IPS-NIHi11 (cell line): ENCODE measurements around the gene LAMA3.
A peak's percentile ranks its signal among the peaks of the same experiment; 100 is the strongest.

Source experiments
- DNase-seq: peaks from one replicate; pipeline ENCODE4 v3.0.0; 2012; ENCODE audit warnings: mixed read lengths, low spot score

The LAMA3 gene

DNA sequence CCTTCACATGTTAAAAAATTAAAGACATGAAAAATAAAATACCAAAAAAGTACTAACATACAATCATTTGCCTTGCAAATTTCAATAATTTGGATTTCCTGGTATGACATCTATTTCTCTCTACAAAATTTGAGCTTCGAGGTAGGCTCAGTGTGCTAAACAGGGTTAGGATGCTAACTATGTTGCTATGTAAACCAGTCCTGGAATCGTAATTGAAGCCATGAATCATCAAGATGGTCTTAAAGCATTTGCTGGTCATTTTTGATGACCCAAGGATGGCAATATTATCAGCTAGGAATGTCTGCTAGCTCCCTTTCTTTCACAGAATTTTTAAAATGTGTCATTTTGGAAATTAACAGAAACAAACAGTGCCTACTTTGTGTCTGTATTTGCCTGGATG lies 217.4 kb downstream of the LAMA3 start:
- DNase-seq = no peak

DNA sequence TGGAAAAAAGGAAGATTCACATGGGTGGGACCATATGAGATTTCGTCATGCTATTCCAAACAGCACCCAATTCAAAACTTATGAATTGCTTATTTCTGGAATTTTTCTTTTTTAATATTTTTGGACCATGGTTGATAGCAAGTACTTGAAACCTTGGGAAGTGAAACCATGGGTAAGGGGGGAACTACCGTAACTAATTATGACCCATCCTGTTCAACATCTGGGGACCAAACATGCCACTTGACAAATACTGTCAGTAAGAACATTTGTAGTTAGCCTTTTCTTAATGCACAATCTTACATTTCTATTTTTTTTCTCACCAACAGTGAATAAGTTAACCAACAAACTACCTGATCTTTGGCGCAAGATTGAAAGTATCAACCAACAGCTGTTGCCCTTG lies 219.6 kb downstream of the LAMA3 start:
- no peak for DNase-seq

DNA sequence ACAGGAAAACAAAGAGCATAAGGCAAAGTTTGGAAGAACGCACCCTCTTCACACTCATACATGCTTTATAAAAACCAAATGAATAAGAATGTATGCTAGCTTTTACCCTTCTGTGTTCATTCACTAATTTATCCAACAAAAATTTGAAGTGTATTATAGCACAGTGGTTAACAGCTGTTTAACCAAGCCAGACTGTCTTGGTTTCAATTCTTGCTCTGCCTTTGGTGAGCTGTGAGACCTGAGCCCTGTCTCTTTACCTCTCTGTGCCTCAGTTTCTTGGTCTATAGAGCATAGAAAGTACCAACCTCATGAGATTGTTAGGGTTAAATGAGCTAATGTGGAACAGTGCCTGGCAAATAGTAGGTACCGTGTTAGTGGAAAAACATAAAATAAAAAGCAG lies 220.8 kb downstream of the LAMA3 start:
- no peak for DNase-seq

- no peak for DNase-seq
Observed at GRCh38 chr18:23912356-23912755, 223.1 kb downstream of the LAMA3 start.

GRCh38 chr18:23916338-23916737 lies 227.1 kb downstream of the LAMA3 start:
- no peak for DNase-seq

- DNase-seq = peak; percentile 76
Observed at GRCh38 chr18:23918395-23919032, 229.3 kb downstream of the LAMA3 start.

- DNase-seq = no peak
Observed at GRCh38 chr18:23920054-23920453, 230.8 kb downstream of the LAMA3 start.

- DNase-seq = peak; percentile 62
Observed at GRCh38 chr18:23921716-23922285, 232.5 kb downstream of the LAMA3 start.

DNA sequence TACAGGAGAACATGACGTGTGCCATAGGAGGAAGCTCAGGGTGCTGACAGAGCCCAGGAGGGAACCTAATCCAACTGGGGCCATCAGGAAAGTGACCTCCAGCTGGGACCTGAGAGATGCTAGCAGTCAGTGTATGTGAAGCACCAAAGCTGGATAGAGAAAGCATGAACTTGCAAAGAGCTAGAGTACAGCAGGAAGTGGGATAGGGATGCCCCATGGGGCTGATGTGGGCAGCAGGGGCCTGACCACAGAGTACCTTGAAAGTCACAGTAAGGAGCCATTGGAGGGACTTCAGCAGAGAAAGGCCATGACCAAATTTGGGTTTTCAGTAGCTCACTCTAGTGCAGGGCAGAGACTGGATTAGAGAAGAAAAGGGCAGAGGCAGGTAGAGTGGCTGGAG lies 233.7 kb downstream of the LAMA3 start:
- DNase-seq = no peak

- no peak for DNase-seq
Observed at GRCh38 chr18:23924813-23925212, 235.6 kb downstream of the LAMA3 start.

GRCh38 chr18:23926571-23926970 lies 237.3 kb downstream of the LAMA3 start:
- DNase-seq = no peak

DNA sequence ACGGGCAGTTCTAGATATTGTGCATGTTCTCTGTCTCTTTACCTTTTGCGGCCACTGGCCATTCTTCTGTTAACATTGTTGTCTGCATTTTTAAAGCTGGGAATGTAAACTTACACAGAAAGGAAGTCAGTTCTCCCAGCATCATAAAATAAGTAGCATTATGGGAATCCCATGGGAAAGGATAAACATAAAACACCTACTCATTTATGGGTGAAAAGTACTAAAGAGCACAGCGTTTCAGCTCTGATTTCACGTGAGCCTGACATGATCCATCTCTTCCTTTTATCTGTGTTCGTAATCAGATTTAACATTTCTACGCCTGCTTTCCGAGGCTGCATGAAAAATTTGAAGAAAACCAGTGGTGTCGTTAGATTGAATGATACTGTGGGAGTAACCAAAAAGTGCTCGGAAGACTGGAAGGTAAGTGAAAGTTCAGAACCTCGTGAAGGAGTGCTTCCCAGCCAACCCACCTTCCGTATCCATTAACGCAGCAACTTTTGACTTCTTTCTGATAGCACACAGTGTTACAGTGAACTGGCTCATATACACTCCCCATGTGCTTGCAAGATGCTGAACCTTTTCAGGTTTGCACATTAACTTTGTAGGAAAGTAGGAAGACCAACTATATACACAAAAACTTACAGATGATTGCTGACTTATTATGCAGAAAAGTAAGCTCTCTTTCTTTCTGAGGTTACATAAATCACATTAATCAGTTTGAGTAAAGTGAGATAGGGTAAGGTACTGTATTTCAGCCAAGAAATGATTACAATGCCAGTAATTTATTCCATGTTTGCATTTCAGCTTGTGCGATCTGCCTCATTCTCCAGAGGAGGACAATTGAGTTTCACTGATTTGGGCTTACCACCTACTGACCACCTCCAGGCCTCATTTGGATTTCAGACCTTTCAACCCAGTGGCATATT lies 238.8 kb downstream of the LAMA3 start:
- no peak for DNase-seq

DNA sequence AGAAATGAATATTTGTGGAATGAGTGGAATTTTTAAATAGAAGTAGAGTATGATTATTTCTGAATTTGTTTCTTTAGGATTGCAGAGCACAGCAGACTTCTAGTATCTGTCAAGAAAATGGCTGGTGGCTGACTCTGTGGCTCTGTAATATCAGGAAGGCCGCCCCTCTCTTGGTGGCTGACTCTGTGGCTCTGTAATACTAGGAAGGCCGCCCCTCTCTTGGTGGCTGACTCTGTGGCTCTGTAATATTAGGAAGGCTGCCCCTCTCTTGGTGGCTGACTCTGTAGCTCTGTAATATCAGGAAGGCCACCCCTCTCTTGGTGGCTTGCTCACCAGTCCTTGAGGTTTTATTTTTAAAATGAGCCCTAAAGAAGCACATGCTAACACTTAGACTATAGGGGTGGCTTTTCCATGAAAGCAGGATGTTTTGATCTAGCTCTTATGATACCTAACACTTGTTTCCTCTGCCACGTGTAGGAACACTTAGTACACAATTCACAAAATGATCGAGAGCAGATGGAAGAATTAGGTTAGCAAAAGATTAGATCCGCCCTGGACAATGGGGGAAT lies 240.2 kb downstream of the LAMA3 start:
- DNase-seq = no peak

DNA sequence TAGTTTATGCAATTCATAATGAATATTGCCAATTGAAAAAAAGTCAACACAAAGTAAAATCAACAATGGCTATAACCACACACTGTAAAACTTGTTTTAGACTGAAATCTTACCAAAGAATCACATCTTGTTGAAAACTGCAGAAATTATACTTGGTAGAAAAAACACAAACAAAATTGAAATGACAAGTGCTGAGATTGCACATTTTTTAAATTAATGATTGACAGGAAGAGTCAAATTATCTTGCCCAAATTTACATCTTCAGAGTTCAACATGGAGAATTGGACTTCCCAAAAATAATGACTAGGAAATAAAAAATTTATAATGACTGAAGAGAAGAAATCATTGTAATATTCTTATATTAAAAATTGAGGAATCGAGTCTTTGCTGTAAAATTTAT lies 240.7 kb downstream of the LAMA3 start:
- DNase-seq = no peak

DNA sequence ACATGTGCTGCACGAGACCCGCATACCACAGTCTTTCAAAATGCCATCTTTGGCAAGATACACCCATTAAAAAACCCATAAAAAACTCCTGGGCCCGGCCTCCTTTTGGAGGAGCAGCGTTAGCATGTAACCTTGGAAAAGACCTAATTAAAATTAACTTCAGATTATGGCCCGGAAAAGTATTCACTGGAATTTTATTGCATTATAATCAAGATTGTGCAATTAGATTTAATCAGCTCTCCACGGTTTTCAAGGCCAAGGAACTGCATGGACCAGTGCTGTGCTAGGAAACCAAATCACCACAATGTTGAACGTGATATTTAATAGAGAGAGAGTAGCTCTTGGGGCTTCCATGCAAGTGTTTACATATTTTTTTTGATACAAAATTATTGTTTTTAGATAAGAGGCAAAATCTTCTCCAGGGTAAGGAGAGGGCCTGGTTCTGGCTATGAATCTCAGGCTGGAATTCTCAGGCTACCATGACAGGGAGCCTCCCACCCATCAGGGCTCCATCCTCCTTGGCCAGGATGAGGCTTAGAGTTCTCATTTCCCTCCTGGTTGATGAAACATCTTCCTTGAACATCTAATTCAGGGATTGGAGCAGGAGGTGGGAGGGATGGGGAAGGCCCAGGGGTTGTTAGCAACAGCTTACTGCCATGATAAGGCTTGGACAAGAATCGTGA lies 243.3 kb downstream of the LAMA3 start:
- DNase-seq = no peak

DNA sequence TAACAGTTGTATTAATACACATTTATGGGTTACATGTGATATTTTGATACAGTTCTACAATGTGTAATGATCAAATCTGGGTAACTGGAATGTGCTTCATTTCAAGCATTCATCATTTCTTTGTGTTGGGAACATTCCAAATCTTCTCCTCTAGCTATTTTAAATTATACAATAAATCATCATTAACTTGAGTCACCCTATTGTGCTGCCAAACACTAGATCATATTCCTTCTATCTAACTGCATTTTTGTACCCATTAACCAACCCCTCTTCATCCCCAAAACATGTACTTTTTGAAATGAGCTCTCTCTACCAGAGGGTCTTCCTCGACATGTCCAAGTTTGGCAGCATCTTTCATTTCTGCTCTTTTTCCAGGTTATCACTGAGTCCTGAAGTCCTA lies 244.2 kb downstream of the LAMA3 start:
- no peak for DNase-seq

DNA sequence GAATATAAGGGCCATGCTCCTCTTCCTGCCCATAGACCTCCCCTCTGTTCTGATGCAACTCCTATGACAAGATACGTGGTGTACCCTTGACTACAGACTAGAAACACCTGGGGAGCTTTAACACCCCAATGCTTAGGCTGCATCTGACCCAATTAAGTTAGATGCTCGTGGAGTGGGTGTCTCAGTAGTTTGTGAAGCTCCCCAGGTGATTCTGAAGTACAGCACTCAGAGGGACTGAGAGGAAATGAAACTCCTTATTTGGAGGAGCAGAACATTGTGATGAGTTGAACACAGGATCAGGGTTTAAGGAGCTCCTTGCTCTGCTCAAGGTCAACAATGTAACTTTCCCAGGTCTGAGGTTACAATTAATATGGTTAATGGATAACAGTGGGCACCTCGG lies 245.0 kb downstream of the LAMA3 start:
- no peak for DNase-seq

GRCh38 chr18:23934863-23935262 lies 245.6 kb downstream of the LAMA3 start:
- no peak for DNase-seq

DNA sequence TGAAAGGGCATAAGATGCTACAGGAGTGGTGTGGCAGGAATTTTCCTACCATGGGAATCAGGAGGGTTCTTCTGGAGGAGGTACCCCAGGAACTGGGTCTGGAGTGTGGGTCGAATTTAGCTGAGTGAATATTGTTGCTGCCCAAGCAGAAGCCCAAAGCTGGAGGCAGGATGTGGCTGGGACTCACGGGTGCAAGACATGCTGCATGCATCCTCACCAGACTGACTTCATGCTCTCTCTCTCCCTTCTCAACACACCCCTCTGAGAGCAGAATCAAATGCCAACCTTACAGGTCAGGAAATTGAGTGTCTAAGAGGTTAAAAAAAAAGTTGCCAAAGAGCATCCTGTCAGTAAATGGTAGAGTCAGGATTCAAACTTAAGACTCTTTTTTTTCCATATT lies 246.6 kb downstream of the LAMA3 start:
- no peak for DNase-seq

- DNase-seq = no peak
Observed at GRCh38 chr18:23936381-23936958, 247.2 kb downstream of the LAMA3 start.

GRCh38 chr18:23938043-23938756 lies 248.9 kb downstream of the LAMA3 start:
- DNase-seq = no peak
